Activated CD4-positive, alpha-beta T cell treated with anti-CD3 and anti-CD28 coated beads, Interleukin-2, amount 50 U/mL, for 1 hour (primary cell): ENCODE data around the gene B3GNT7.
"Not testable (repeated sequence)": the region's sequence is repeated elsewhere in the genome, so short reads cannot be mapped to it uniquely, and the experiment has no call there.

ENCODE experiments used
- DNase-seq: peaks from one replicate; pipeline ENCODE4 v3.0.0-alpha.2; 2020

Gene B3GNT7

GRCh38 chr2:231395188-231396057, at the start of gene B3GNT7:
TSS of gene B3GNT7 (plus strand) at chr2:231395710. CDS start at chr2:231395804, 94 bp downstream.
- DNase-seq, result no peak

DNA sequence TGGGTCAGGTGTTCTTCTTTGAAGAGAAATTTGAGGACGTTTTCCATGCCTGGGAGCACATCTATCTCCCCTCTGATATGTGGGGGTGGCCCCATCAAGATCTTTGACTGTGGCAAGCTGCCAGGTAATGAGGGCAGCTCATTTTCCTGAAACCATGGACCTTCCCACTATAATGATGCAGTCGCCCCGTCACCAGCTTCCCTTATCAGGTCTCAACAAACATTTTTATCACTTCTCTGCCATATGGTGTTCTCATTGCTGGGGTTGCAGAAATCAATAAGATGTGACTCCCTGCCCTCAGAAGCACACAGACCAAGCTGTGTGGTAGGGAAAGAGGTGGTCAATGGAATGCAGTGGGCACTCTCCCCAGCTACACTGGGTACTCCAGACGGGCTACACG, 48.4 kb upstream of the B3GNT7 start:
- DNase-seq, result no peak

GRCh38 chr2:231347638-231348037, 47.9 kb upstream of the B3GNT7 start:
- DNase-seq, result no peak

DNA sequence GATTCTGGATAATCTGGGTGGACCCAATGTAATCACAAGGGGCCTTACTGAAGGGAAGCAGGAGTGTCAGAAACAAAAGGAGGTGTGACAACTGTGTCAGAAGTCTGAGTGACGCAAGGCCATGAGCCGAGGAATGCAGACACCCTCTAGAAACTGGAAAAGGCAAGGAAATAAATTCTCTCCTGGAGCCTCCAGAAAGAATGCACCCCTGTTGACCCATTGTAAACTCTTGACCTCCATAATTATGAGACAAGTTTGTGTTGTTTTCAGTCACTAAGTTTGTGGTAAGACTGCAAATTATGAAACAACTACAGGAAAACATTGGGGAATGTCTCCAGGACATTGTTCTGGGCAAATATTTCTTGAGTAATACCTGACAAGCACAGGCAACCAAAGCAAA, 47.3 kb upstream of the B3GNT7 start:
- DNase-seq, result no peak

GRCh38 chr2:231348704-231349373, 46.7 kb upstream of the B3GNT7 start:
- DNase-seq, result no peak

DNA sequence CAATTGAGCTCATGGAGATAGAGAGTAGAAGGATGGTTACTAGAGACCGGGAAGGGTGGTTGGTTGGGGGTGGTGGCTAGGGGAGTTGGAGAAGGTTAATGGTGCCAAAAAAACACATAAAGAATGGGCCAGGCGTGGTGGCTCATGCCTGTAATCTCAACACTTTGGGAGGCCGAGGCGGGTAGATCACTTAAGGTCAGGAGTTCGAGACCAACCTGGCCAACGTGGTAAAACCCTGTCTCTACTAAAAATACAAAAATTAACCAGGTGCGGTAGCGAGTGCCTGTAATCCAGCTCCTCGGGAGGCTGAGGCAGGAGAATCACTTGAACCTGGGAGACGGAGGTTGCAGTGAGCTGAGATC, 46.2 kb upstream of the B3GNT7 start:
- not testable (repeated sequence) for DNase-seq

GRCh38 chr2:231351648-231352047, 43.9 kb upstream of the B3GNT7 start:
- no peak for DNase-seq

DNA sequence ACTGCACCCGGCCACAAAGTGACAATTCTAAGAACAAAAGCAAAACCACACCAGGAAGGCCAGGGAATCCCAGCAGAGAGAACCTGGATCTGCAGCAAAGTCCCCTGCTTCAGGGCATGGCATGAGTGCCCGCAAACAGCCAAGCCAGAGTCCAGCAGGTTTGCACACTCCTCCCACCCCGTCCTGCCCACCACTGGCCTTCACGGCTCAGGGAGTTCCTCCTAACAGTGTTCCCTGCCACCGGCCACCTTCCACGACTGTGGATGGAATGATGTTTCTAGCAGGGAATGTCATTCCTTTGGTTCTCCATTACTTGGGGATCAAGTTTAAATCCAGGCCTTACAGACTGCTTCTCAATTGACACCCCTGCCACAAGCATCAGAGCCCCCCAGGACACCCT, 42.0 kb upstream of the B3GNT7 start:
- no peak for DNase-seq

DNA sequence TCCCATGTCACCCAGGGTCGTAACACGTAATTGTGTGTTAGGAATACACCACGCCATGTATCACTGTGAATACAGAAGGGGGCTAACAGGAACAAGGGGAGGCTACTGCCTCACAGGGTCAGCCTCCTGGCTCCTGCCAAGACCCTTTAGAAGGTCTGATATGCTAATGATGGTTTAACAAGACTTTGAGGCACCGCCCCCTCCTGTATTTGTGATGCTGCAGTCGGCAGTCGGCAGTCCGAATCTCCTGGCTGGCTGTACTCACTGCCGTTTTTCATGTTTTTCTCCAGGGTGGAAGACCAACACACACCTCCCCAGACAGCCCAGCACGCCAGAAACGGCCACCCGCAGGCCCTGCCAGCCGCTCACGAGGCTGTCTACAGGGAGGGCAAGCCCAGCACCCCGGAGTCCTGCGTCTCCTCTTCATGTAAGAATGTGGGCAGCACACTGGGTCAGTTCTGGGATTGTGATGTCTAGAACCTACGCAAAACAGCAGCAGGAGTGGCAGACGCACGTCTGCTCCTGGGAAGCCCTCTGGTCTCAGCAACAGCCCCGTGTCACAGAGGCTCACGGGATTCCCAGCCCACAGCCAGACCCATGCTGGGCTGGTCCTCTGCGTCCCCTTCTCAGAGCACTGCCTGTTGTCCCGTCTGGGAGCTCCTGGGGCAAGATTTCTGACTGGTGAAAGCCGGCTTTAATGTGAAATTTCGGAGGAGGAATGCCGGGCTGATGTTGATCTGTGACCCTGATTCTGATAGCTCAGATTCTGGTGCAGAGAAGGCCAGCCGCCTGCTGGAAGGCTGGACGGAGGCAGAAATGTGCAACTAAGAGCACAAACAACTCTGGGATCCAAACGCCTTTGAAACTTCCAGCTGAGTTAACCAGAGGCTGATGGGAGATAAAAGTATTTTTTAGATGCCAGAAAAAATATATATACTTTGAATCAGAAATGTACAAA, 39.7 kb upstream of the B3GNT7 start:
- DNase-seq, result no peak

- no peak for DNase-seq
Measured at GRCh38 chr2:231356466-231356844, 39.1 kb upstream of the B3GNT7 start.

- DNase-seq, result no peak
Measured at GRCh38 chr2:231357048-231357447, 38.5 kb upstream of the B3GNT7 start.

DNA sequence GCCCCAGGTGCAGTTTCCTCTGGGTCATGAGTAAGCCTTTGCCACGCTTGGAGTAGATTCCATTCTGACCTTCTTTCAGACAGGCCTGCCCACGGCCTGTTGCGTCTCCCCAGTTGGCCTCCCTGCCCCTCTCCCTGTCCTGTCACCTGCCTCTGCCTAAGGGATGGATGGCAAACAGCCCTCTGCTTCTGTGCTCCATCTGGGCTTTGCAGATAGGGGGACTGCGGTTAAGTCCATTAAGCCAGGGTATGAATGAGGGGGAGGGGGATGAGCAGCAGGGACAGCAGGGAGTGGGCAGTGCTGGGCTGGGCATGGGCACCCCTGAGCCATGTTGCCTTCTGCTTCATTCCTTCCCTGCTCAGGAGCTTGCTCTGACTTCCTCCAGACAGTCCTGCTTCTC, 37.6 kb upstream of the B3GNT7 start:
- no peak for DNase-seq

DNA sequence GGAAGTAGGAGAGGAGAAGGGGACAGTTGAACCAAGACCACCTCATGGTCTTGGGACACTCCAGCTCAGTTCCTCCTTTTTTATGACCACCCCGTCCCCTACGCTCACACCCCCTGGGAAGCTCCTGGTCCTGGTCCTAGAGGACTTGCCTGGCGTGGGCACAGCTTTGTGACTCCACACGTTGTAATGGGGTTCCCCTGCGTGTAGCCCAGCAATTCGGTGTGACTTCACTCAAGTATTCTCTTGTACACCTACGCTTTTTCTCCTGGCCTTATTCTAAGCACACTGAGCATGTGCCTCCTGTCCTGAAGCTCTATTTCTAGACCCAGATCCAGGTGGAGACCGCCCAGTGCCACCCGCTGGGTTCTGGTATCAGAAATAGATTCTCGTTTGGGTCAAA, 36.1 kb upstream of the B3GNT7 start:
- DNase-seq, result no peak

GRCh38 chr2:231359948-231360347, 35.6 kb upstream of the B3GNT7 start:
- no peak for DNase-seq

DNA sequence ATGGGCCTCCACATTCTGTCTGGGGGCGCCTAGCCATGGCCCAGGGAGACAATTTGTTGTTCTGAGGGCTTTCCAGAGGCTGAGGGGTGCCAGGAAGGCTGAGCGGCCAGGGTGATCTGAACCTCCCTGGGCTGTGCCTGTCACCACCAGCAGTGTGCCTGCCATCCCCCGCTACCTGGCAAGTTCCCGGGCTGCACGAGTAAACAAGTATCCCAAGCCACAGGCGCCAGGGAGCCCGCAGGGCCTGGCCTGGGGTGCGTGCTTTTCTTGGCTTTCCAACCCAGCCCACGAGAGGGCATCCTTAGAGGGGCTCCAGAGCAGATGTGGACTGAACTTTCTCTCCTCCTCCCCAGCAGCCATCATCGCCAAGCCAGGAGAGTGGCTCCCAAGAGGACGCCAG, 35.1 kb upstream of the B3GNT7 start:
- DNase-seq, result no peak

DNA sequence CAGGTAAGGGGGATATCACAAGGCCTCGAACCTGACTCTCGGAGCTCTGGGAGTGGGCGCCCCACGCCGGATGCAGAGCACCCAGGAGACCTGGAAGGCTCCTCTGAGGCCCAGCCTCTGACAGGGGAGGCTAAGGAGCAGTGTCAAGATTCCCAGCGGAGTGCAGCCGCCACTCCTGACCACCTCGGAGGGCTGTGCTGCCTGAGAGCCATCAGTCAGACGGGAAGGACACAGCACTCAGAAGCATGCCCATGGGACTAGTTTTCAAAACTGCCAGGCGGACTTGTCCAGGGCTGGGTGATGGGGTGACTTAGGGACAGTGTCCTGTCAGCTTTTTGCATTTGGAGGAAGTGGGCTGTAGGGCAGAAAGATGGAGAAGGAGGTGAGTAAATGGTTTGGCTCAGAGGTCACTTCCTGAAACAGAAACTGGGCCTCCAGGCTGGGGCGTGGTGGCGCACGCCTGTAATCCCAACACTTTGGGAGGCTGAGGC, 34.6 kb upstream of the B3GNT7 start:
- no peak for DNase-seq

DNA sequence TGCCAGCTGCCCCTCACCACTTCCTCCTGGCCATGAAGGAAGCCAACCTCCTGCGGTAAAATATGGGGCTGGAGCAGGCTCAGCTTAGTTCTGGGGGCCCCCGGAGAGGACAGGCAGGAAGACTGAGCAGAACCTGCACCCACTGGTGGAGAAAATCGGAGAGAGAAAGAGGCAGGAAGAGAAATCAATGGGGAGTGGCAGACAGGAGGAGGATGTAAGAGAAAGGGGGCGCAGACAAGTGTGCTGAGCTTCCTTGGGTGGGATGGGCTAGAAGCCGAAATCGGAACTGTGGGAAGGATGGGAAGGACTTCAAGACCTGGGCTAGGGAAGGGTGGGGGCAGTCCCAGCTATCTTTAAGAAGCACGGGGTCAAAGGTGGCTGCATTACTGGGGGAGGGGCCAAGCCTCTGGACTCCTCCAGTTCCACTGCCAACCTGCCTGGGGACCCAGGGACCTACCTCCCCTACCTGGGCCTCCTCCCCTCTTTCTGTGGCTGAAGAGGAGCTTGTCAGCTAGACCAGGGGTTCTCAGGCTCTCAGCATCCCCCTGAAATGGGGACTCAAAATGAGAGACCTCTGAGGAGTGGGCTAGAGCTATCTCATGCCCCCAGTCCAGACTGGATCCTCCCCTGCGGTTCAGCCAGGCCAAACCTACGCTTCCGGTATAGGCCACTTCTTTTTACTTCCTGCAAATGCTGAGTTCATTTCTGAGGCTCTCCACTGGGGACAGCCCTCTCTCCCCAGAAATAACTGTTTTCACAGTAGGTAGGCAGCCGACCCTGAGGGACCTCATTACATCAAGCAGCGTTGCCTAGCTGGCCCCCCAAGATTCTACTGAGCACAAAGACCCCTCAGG, 33.6 kb upstream of the B3GNT7 start:
- no peak for DNase-seq

- DNase-seq, result no peak
Measured at GRCh38 chr2:231362555-231363184, 32.8 kb upstream of the B3GNT7 start.

- no peak for DNase-seq
Measured at GRCh38 chr2:231364061-231364460, 31.4 kb upstream of the B3GNT7 start.

- DNase-seq, result no peak
Measured at GRCh38 chr2:231364961-231365810, 30.3 kb upstream of the B3GNT7 start.

DNA sequence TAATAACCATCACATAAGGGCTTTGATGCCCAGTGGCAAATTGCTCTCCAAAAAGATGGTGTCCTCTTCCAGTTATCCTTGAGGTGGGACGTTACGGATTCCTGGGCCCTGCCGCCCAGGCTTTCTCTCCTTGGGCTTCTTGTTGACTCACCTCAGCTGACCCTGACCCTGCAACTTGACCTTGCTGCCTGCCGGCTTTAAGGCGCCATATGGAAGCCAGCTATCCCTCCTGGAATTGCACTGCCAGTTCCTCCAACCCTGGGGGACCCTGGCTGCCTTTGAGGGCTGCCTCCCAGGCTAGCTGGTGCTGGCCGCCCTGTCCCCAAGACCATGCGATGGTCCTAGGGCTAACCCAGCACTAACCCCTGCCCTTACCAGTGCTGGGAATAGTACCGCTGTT, 28.3 kb upstream of the B3GNT7 start:
- DNase-seq, result no peak
